Glutamatergic neuron (in vitro differentiated cells): ENCODE results near the gene ATP10B. TPM values are rescaled to one million over a fixed set of nuclear protein-coding genes. Genes with fewer than 3 reads are reported as not detected.

Experiments
- DNase-seq: peaks from one replicate; pipeline ENCODE4 v3.0.0; 2022
- H3K27ac Mint-ChIP-seq: one replicate; pipeline ENCODE4 v1.8.0; 2020; ENCODE audit warnings: mild to moderate bottlenecking, mixed read lengths, inconsistent platforms; ENCODE audit not compliant: unreplicated experiment
- H3K27me3 Mint-ChIP-seq: one replicate; pipeline ENCODE4 v1.8.0; 2020; ENCODE audit warnings: mild to moderate bottlenecking, moderate library complexity, mixed read lengths, inconsistent platforms; ENCODE audit not compliant: unreplicated experiment
- H3K36me3 Mint-ChIP-seq: one replicate; pipeline ENCODE4 v1.8.0; 2020; ENCODE audit warnings: mild to moderate bottlenecking, mixed read lengths, inconsistent platforms; ENCODE audit not compliant: unreplicated experiment
- H3K4me1 Mint-ChIP-seq: one replicate; pipeline ENCODE4 v1.8.0; 2020; ENCODE audit warnings: mild to moderate bottlenecking, low read depth, mixed read lengths, inconsistent platforms; ENCODE audit not compliant: unreplicated experiment
- H3K4me3 Mint-ChIP-seq: one replicate; pipeline ENCODE4 v1.8.0; 2020; ENCODE audit warnings: mild to moderate bottlenecking, mixed read lengths, inconsistent platforms; ENCODE audit not compliant: unreplicated experiment
- H3K9me3 Mint-ChIP-seq: one replicate; pipeline ENCODE4 v1.8.0; 2020; ENCODE audit warnings: mild to moderate bottlenecking, moderate library complexity, mixed read lengths, inconsistent platforms; ENCODE audit not compliant: unreplicated experiment
- total RNA-seq: library from RNA; stranded (reverse); fragmentation: NEBNext Ultra II Directional; extraction: Animal tissue kit (Norgen Biotek cat#: 25700); gene quantifications from one replicate; pipeline ENCODE4 v1.2.1, GENCODE V29; 2021; ENCODE audit not compliant: unreplicated experiment
- TF ChIP-seq, protein P1 (sequence below): fragments of 200-600 bp; sonication (generic); IDR thresholded peaks from one replicate; pipeline ENCODE4 v1.5.0; 2021; ENCODE audit not compliant: partially characterized antibody, unreplicated experiment

The ATP10B gene
- total RNA-seq, 1 donor from 2014 or later = not detected

DNA sequence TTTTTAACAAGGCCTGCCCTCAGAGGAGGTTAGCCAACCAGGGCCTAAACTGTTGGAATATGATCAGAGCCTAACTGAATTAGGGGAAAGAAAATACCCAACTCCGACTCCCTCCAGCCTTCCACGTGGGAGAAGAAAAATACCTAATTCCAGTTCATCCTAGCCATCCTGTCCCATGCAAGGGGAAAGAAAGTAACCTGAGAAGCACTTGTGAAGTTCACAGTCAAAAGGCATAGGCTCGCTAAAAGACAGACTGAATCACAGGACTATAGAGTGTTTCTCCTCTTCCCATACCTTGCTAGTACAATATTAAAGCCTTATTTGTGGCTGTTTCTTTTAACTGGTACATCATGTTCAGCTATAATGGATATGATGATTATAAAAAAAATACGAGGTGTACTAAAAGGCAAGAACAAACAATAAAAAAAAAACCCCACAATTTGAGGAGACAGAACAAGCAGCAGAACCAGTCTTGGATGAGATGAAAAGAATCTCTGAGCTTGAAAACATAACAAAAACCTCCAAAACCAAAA, 18.0 kb upstream of the ATP10B start:
- H3K4me3 Mint-ChIP-seq = no peak overlapping the region
- H3K9me3 Mint-ChIP-seq = no peaks in the 10 kb centered on the region
- TF ChIP-seq, protein P1, sequence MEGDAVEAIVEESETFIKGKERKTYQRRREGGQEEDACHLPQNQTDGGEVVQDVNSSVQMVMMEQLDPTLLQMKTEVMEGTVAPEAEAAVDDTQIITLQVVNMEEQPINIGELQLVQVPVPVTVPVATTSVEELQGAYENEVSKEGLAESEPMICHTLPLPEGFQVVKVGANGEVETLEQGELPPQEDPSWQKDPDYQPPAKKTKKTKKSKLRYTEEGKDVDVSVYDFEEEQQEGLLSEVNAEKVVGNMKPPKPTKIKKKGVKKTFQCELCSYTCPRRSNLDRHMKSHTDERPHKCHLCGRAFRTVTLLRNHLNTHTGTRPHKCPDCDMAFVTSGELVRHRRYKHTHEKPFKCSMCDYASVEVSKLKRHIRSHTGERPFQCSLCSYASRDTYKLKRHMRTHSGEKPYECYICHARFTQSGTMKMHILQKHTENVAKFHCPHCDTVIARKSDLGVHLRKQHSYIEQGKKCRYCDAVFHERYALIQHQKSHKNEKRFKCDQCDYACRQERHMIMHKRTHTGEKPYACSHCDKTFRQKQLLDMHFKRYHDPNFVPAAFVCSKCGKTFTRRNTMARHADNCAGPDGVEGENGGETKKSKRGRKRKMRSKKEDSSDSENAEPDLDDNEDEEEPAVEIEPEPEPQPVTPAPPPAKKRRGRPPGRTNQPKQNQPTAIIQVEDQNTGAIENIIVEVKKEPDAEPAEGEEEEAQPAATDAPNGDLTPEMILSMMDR = no peak
- DNase-seq = no peak
- H3K36me3 Mint-ChIP-seq = no peaks in the 10 kb centered on the region
- H3K4me1 Mint-ChIP-seq = peaks cover 3% of the 10 kb centered on the region
- no peaks in the 10 kb centered on the region for H3K27me3 Mint-ChIP-seq
- no peak overlapping the region for H3K27ac Mint-ChIP-seq

DNA sequence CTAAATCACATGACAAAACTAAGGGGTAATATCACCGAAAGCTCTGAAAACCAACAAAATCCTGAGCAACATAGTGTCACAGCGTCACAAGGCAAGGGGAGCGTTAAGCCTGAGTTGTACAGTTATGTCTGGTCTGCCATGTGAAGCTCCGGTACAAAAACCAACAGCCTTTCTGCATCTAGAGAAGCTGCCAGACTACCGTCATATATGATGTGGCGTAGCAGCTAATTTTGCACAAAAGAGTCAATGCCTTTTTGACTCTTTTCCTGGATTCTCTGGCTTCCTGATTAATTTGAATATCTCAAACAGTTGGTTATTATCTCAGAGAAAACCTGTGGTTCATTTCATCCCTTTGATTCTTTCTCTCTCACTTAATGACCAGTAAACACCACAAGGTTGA, 16.0 kb upstream of the ATP10B start:
- H3K27ac Mint-ChIP-seq = no peak overlapping the region
- no peak for DNase-seq
- no peaks in the 10 kb centered on the region for H3K36me3 Mint-ChIP-seq
- H3K4me3 Mint-ChIP-seq = no peak overlapping the region
- no peaks in the 10 kb centered on the region for H3K4me1 Mint-ChIP-seq
- no peaks in the 10 kb centered on the region for H3K27me3 Mint-ChIP-seq
- TF ChIP-seq, protein P1 = no peak
- no peaks in the 10 kb centered on the region for H3K9me3 Mint-ChIP-seq

DNA sequence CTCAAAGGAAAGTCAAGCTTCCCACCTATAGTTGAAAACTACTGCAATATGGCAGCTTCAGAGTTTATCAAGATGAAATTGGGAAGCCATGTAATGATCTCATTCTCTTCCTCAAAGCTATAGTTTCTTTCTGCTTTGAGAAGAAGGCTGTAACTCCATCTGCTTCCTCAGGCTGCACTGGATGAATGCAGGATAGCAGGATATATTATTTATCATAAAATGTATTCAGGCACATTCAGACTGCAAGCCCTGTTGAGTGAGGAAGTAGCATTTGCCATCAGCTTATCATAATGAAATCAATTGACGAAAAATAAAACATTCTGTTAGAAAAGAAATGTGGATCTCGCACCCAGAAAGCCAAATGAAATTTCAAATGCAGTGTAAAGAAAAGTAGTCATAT, 560 bp downstream of the ATP10B start:
- no peak for DNase-seq
- no peaks in the 10 kb centered on the region for H3K4me1 Mint-ChIP-seq
- H3K27me3 Mint-ChIP-seq = peaks cover 2% of the 10 kb centered on the region
- TF ChIP-seq, protein P1 = no peak
- H3K4me3 Mint-ChIP-seq = no peak overlapping the region
- H3K9me3 Mint-ChIP-seq = peaks cover 1% of the 10 kb centered on the region
- H3K36me3 Mint-ChIP-seq = no peaks in the 10 kb centered on the region
- no peak overlapping the region for H3K27ac Mint-ChIP-seq

DNA sequence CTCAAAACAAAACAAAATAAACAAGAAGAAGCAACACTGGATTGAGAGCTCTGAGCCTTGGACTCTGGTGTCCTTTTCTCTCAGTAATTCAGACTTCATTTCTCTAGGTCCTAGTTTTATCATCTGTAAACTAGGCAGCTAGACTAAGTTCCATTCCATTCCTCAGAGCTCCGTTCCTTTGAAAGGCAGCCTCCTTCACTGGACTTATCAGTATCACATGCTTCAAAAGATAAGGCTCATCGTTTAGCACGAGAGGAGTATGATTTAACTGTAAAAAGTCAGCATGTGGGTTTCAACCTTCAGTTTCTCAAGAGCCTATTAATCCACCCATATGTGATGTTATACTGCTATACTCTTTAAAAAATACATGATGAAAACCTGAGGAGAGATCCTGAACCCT, 1.6 kb downstream of the ATP10B start:
- Mint-ChIP-seq H3K9me3 (peaks cover 1% of the 10 kb centered on the region), H3K4me3 (no peak overlapping the region), H3K36me3 (no peaks in the 10 kb centered on the region), H3K4me1 (no peaks in the 10 kb centered on the region), H3K27ac (no peak overlapping the region), H3K27me3 (peaks cover 2% of the 10 kb centered on the region)
- DNase-seq = no peak
- TF ChIP-seq, protein P1 = no peak

DNA sequence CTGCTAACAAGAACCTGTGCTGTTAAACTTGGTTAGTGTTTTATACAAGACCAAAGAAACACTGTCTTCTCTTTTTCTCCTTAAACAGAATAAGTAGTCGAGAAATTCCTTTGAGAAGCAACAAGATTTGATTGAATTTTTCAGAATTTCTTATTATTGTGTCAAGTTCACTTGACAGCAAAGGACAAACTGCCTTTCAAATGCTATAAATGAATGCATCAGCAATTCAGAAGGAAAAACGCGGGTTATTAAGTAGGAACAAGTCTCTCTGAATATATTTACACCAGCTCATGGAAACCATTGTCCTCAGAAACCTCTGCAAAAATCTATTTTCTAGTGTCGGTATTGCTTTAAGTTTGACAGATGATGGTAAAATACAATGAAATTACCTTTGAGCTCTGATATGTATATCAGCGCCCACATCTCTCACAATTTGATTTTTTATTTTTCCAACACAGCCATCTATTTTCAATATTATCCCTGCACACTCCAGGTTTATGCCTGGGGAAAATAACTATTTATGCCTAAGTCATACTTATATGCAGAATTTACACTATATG, 4.4 kb downstream of the ATP10B start:
- H3K27ac Mint-ChIP-seq = no peak overlapping the region
- no peaks in the 10 kb centered on the region for H3K36me3 Mint-ChIP-seq
- DNase-seq = no peak
- no peaks in the 10 kb centered on the region for H3K4me1 Mint-ChIP-seq
- TF ChIP-seq, protein P1 = no peak
- H3K9me3 Mint-ChIP-seq = peaks cover 1% of the 10 kb centered on the region
- H3K27me3 Mint-ChIP-seq = peaks cover 2% of the 10 kb centered on the region
- H3K4me3 Mint-ChIP-seq = no peak overlapping the region
